Pericardium fibroblast (primary cell): Measurements from ENCODE around the gene NBEA. TPM values are rescaled to one million over a fixed set of nuclear protein-coding genes. Genes with fewer than 3 reads are reported as not detected.

Experiments
- total RNA-seq: library from RNA; depleted of rRNA; stranded (reverse); fragments of >200 nt; gene quantifications from 2 replicates; pipeline ENCODE4 v1.2.3, GENCODE V29; 2015

NBEA gene, protein sequence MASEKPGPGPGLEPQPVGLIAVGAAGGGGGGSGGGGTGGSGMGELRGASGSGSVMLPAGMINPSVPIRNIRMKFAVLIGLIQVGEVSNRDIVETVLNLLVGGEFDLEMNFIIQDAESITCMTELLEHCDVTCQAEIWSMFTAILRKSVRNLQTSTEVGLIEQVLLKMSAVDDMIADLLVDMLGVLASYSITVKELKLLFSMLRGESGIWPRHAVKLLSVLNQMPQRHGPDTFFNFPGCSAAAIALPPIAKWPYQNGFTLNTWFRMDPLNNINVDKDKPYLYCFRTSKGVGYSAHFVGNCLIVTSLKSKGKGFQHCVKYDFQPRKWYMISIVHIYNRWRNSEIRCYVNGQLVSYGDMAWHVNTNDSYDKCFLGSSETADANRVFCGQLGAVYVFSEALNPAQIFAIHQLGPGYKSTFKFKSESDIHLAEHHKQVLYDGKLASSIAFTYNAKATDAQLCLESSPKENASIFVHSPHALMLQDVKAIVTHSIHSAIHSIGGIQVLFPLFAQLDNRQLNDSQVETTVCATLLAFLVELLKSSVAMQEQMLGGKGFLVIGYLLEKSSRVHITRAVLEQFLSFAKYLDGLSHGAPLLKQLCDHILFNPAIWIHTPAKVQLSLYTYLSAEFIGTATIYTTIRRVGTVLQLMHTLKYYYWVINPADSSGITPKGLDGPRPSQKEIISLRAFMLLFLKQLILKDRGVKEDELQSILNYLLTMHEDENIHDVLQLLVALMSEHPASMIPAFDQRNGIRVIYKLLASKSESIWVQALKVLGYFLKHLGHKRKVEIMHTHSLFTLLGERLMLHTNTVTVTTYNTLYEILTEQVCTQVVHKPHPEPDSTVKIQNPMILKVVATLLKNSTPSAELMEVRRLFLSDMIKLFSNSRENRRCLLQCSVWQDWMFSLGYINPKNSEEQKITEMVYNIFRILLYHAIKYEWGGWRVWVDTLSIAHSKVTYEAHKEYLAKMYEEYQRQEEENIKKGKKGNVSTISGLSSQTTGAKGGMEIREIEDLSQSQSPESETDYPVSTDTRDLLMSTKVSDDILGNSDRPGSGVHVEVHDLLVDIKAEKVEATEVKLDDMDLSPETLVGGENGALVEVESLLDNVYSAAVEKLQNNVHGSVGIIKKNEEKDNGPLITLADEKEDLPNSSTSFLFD (N-terminal part only)
- total RNA-seq, result 1.6 and 2.6 TPM in 2 replicates

DNA sequence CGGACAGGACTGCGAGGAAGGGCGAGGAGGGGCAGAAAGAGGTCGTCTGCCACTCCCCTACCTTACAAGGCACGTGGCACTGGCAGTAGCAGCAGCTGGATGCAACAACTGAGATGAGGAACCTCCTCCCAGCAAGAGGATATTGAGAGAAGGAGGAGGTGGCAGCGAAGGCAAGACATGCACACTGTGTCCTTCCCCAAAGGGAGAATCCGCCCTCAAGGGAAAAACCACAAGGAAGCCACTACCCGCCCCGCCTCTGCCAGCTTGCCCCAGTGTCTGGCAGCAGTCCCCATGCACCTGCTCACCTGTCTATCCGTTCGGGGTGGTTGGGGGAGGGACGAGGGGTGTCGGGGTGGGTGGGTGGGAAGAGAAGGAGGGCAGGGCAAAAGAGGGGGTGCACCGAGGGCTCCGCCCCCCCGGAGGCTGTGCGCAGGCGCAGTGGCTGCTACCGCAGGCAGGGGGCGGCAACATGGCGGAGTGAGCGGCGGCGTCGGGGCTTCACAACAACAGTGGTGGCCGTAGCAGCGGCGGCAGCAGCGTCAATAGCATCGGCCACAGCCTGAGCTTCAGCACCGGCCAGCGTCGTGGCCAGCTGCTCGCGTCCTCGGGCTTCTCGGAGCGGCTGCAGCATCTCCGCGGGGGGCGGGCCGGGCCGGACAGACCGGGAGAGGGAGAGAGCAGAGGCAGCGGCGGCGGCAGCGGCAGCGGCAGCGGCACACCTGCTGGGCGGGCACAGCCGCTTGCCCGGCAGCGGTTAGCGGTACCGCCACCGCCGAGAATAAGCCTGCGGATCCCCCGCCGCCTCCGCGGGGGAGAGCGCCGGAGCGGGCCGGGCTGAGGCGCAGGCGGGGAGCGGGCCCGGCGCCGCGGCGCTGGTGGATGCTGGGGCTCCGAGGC lies at the start of gene NBEA:
Gene NBEA, plus strand, starts transcription at position 436 of the 897 bp plus-strand sequence. CDS start 551 bp downstream, outside the sequence.

DNA sequence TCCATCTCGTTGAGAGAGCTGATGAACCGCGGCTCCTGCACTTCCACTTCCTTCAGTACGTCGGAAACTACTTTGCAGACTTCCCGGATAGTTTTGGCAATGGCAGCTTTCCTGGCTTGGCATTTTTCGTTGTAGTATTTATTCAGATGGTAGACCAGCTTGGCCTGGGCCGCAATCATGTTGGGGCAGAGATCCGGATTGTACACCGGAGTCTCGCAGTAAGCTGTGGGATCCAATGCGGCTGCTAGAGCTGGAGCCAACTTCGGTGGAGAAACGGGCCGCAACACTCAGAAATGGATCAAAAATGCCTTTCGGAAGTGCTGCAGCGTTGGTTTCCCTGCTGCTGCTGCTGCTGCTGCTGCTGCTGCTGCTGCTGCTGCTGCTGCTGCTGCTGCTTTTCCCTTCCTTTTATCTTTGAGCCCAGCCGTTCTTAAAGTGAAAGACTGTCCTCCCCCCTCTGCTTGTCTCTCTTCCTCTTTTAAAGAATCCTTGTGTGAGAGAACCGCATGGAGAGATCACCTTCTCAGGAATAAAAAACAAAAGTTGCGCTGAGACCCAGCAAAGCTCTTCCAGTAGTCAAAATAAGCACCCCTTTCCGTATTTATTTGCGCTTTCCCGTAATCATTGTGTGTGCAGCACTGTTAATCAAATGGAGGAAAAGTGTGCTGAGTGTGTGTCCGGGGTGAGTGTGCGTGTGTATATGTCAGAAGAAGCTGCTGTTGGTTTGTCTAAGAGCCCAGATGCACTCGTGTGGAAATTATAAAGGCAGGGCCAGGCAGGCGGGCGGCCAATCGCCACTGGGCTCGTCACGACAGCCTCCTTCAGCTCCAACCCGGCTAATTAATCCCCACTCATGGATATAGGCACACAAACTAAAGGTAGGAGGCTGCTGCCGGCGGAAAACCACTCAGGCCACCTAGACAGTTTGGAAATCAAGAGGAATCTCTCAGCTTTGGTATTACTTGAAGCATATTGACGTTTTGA lies 534.2 kb downstream of the NBEA start, which contains the start of gene MAB21L1:
Gene MAB21L1, minus strand, starts transcription at position 730 of the 984 bp plus-strand sequence. Its CDS starts 551 bp downstream, at position 179.

